ENCODE data around the gene PLEKHD1. TPM values are rescaled to one million over a fixed set of nuclear protein-coding genes. Genes with fewer than 3 reads are reported as not detected.
A peak's percentile ranks its signal among the peaks of the same experiment; 100 is the strongest.
"Not testable (repeated sequence)": the region's sequence is repeated elsewhere in the genome, so short reads cannot be mapped to it uniquely, and the experiment has no call there.

PLEKHD1 gene
- polyA plus RNA-seq, 1 experiment: not detected

- Histone ChIP-seq H3K27me3 (ENCODE audit: control insufficient read depth, insufficient read depth, low read length) (peaks cover 6% of the 10 kb centered on the region), H3K4me3 (ENCODE audit: low read depth, low read length) (no peak overlapping the region), H3K27ac (ENCODE audit: low read depth, low read length) (no peak overlapping the region), H3K9me3 (ENCODE audit: control insufficient read depth, insufficient read depth, low read length) (no peaks in the 10 kb centered on the region)
- no peak for DNase-seq (ENCODE audit: low read depth, low spot score)
- ChIA-PET CTCF (no interaction called here), POLR2A (no interaction called here)
- TF ChIP-seq CTCF (IDR thresholded peaks at IDR 0.05; ENCODE audit: low read depth, low read length): no peak
These were observed 11.3 kb upstream of the PLEKHD1 start for GRCh38 chr14:69473260-69473659.

GRCh38 chr14:69473946-69474345, 10.6 kb upstream of the PLEKHD1 start:
- DNase-seq (ENCODE audit: low read depth, low spot score): no peak
- POLR2A ChIA-PET: no interaction called here
- no peak for TF ChIP-seq CTCF (IDR thresholded peaks at IDR 0.05; ENCODE audit: low read depth, low read length)
- peaks cover 8% of the 10 kb centered on the region for H3K27me3 ChIP-seq (ENCODE audit: control insufficient read depth, insufficient read depth, low read length)
- H3K9me3 ChIP-seq (ENCODE audit: control insufficient read depth, insufficient read depth, low read length): no peaks in the 10 kb centered on the region
- CTCF ChIA-PET: no interaction called here
- no peak overlapping the region for H3K27ac ChIP-seq (ENCODE audit: low read depth, low read length)
- H3K4me3 ChIP-seq (ENCODE audit: low read depth, low read length): no peak overlapping the region

- Histone ChIP-seq H3K4me3 (ENCODE audit: low read depth, low read length) (no peak overlapping the region), H3K27ac (ENCODE audit: low read depth, low read length) (no peak overlapping the region), H3K27me3 (ENCODE audit: control insufficient read depth, insufficient read depth, low read length) (peaks cover 12% of the 10 kb centered on the region), H3K9me3 (ENCODE audit: control insufficient read depth, insufficient read depth, low read length) (no peaks in the 10 kb centered on the region)
- CTCF ChIA-PET: interaction anchor here (0.9 to 1.3 kb wide), 3 partner anchors 10 to 233 kb away, joined by 3 to 5 read pairs (median 4); no protein-coding TSS in a partner anchor
- DNase-seq (ENCODE audit: low read depth, low spot score): no peak
- POLR2A ChIA-PET: interaction anchor here (0.6 to 1.6 kb wide), 2 partner anchors 11 to 123 kb away, joined by 3 to 8 read pairs; no protein-coding TSS in a partner anchor
- peak; percentile 48 for TF ChIP-seq CTCF (IDR thresholded peaks at IDR 0.05; ENCODE audit: low read depth, low read length)
These were observed 9.2 kb upstream of the PLEKHD1 start for GRCh38 chr14:69475194-69475818.

GRCh38 chr14:69476824-69477450, 7.6 kb upstream of the PLEKHD1 start:
- H3K4me3 ChIP-seq (ENCODE audit: low read depth, low read length); H3K27ac ChIP-seq (ENCODE audit: low read depth, low read length); DNase-seq (ENCODE audit: low read depth, low spot score); H3K9me3 ChIP-seq (ENCODE audit: control insufficient read depth, insufficient read depth, low read length); POLR2A ChIA-PET: not testable (repeated sequence)
- peaks cover 14% of the 10 kb centered on the region for H3K27me3 ChIP-seq (ENCODE audit: control insufficient read depth, insufficient read depth, low read length)
- CTCF ChIA-PET: interaction anchor here (0.6 kb wide), 1 partner anchor 250 kb away, joined by 3 read pairs; no protein-coding TSS in a partner anchor

GRCh38 chr14:69478055-69478454, 6.5 kb upstream of the PLEKHD1 start:
- POLR2A ChIA-PET; CTCF ChIA-PET; H3K27ac ChIP-seq (ENCODE audit: low read depth, low read length); H3K4me3 ChIP-seq (ENCODE audit: low read depth, low read length); DNase-seq (ENCODE audit: low read depth, low spot score); H3K9me3 ChIP-seq (ENCODE audit: control insufficient read depth, insufficient read depth, low read length): not testable (repeated sequence)
- H3K27me3 ChIP-seq (ENCODE audit: control insufficient read depth, insufficient read depth, low read length): peaks cover 25% of the 10 kb centered on the region

- CTCF ChIA-PET: no interaction called here
- TF ChIP-seq CTCF (IDR thresholded peaks at IDR 0.05; ENCODE audit: low read depth, low read length): no peak
- POLR2A ChIA-PET: no interaction called here
- no peaks in the 10 kb centered on the region for H3K9me3 ChIP-seq (ENCODE audit: control insufficient read depth, insufficient read depth, low read length)
- H3K27me3 ChIP-seq (ENCODE audit: control insufficient read depth, insufficient read depth, low read length): peaks cover 37% of the 10 kb centered on the region
- no peak overlapping the region for H3K4me3 ChIP-seq (ENCODE audit: low read depth, low read length)
- no peak overlapping the region for H3K27ac ChIP-seq (ENCODE audit: low read depth, low read length)
- no peak for DNase-seq (ENCODE audit: low read depth, low spot score)
These were observed 4.8 kb upstream of the PLEKHD1 start for GRCh38 chr14:69479696-69480095.

Measured in AG04450 (cell line).